Tibial nerve (tissue), 4 donors: ENCODE measurements around the gene IGF1R.

Source experiments
- CTCF ChIP-seq, 5 experiments: fragments of 200-600 bp in 3 of 5; fragments of 450-650 bp in 2 of 5; sonication (generic) in 3 of 5; IDR thresholded peaks; one replicate each; pipeline ENCODE4 v1.5.1; 2016 to 2019; ENCODE audit warnings: antibody characterized with exemption in 5 of 5, mild to moderate bottlenecking in 3 of 5, moderate library complexity in 2 of 5
- EP300 ChIP-seq, 2 donors: sonication (generic); formaldehyde crosslinking; IDR thresholded peaks; one replicate each; pipeline ENCODE4 v1.6.1; 2017; ENCODE audit warnings: antibody characterized with exemption in 2 of 2, mild to moderate bottlenecking in 1 of 2
- POLR2A ChIP-seq, 2 donors: fragments of 450-650 bp; IDR thresholded peaks; one replicate each; pipeline ENCODE4 v1.6.1; 2017; ENCODE audit warnings: antibody characterized with exemption in 2 of 2, mild to moderate bottlenecking in 2 of 2, moderate library complexity in 2 of 2

DNA sequence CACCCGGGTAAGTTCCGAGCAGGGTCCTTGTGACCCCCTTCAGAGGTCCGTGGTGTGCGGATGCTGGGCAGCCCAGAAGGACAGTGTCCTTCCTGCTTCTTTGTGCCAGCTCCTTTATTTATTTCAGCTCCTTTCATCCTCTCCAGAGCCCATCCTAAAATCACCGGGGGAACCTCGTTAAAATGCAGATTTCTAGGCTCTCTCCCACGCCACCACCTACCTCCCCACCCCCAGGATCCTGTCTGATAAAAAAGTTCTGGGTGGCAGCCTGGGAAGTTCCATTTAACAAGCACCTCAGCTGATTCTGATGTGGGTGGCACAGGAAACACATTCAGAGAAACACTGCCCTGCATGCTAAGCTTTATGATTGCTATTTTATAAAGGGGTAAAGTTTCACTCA lies 12.5 kb upstream of the IGF1R start:
- no peak for TF ChIP-seq CTCF (IDR thresholded peaks at IDR 0.05)
- TF ChIP-seq POLR2A (IDR thresholded peaks at IDR 0.05), result no peak
- TF ChIP-seq EP300 (IDR thresholded peaks at IDR 0.05), result no peak
